Measurements from ENCODE around the gene FOXN3. TPM values are rescaled to one million over a fixed set of nuclear protein-coding genes. Genes with fewer than 3 reads are reported as not detected.

The FOXN3 gene
- polyA plus RNA-seq, 3 donors: 38.7 to 57.4 (median 42.0) TPM

GRCh38 chr14:89136587-89136986, 280.4 kb downstream of the FOXN3 start:
- H3K27ac Mint-ChIP-seq: no peak overlapping the region
- peaks cover 11% of the 10 kb centered on the region for H3K4me1 Mint-ChIP-seq
- intact Hi-C loops (cut with micrococcal nuclease): no loop called here

GRCh38 chr14:89134640-89135039, 282.4 kb downstream of the FOXN3 start:
- Histone ChIP-seq H3K4me2 (replicated peaks; ENCODE audit: extremely low read depth, low read length, poor library complexity, severe bottlenecking) (no peak overlapping the region), H3K4me3 (replicated peaks in 1 of 3; ENCODE audit: low read depth in 2 of 3, low read length in 3 of 3) (no peak overlapping the region), H3K9ac (ENCODE audit: insufficient read depth, low read length, poor library complexity, severe bottlenecking) (no peak overlapping the region), H3K27me3 (ENCODE audit: control insufficient read depth in 2 of 2, insufficient read depth in 2 of 2, low read length in 2 of 2) (no peaks in the 10 kb centered on the region), H2AFZ (ENCODE audit: insufficient read depth, low read depth, low read length, poor library complexity, severe bottlenecking) (no peak overlapping the region), H4K20me1 (ENCODE audit: insufficient read depth, low read length) (no peaks in the 10 kb centered on the region), H3K9me3 (replicated peaks in 1 of 2; ENCODE audit: control insufficient read depth in 1 of 2, insufficient read depth in 1 of 2, low read length in 2 of 2) (peaks cover 9 to 13% of the 10 kb centered on the region in 2 donors), H3K27ac (ENCODE audit: low read depth in 1 of 2, low read length in 2 of 2) (no peak overlapping the region), H3K4me1 (ENCODE audit: control insufficient read depth in 1 of 2, insufficient read depth in 2 of 2, low read length in 2 of 2) (peaks cover 9% of the 10 kb centered on the region in 2 donors), H3K79me2 (ENCODE audit: insufficient read depth, low read length) (no peaks in the 10 kb centered on the region), H3K36me3 (replicated peaks in 1 of 2; ENCODE audit: control insufficient read depth in 1 of 2, insufficient read depth in 2 of 2, low read length in 2 of 2) (no peaks in the 10 kb centered on the region)
- Mint-ChIP-seq H3K4me3 (no peak overlapping the region), H3K27me3 (ENCODE audit: low read depth in 3 of 3) (peaks cover 0 to 1% (median 1%) of the 10 kb centered on the region in 3 donors), H3K9me3 (peaks cover 4 to 23% (median 16%) of the 10 kb centered on the region in 7 donors), H3K4me1 (peaks cover 11% of the 10 kb centered on the region), H3K36me3 (peaks cover 2 to 5% of the 10 kb centered on the region in 2 donors), H3K27ac (no peak overlapping the region)
- TF ChIP-seq CTCF (IDR thresholded peaks at IDR 0.05): no peak
- 94% methylated on average over 2 of the region's 2 CpGs for WGBS (ENCODE audit: insufficient coverage)
- DNase-seq: no peak
- intact Hi-C loops (cut with micrococcal nuclease): no loop called here

More at GRCh38 chr14:89136587-89136986, 280.4 kb downstream of the FOXN3 start:
- H3K4me1 ChIP-seq (ENCODE audit: control insufficient read depth in 1 of 2, insufficient read depth in 2 of 2, low read length in 2 of 2): peaks cover 9% of the 10 kb centered on the region in 2 donors
- no peak for DNase-seq
- no peaks in the 10 kb centered on the region for H3K36me3 ChIP-seq (replicated peaks in 1 of 2; ENCODE audit: control insufficient read depth in 1 of 2, insufficient read depth in 2 of 2, low read length in 2 of 2)
- H3K9ac ChIP-seq (ENCODE audit: insufficient read depth, low read length, poor library complexity, severe bottlenecking): no peak overlapping the region
- peaks cover 4 to 23% (median 16%) of the 10 kb centered on the region in 7 donors for H3K9me3 Mint-ChIP-seq
- no peak overlapping the region for H2AFZ ChIP-seq (ENCODE audit: insufficient read depth, low read depth, low read length, poor library complexity, severe bottlenecking)
- no peak overlapping the region for H3K27ac ChIP-seq (ENCODE audit: low read depth in 1 of 2, low read length in 2 of 2)
- peaks cover 9 to 13% of the 10 kb centered on the region in 2 donors for H3K9me3 ChIP-seq (replicated peaks in 1 of 2; ENCODE audit: control insufficient read depth in 1 of 2, insufficient read depth in 1 of 2, low read length in 2 of 2)
- H3K4me2 ChIP-seq (replicated peaks; ENCODE audit: extremely low read depth, low read length, poor library complexity, severe bottlenecking): no peak overlapping the region
- H4K20me1 ChIP-seq (ENCODE audit: insufficient read depth, low read length): no peaks in the 10 kb centered on the region
- no peak overlapping the region for H3K4me3 ChIP-seq (replicated peaks in 1 of 3; ENCODE audit: low read depth in 2 of 3, low read length in 3 of 3)
- H3K36me3 Mint-ChIP-seq: peaks cover 2 to 5% of the 10 kb centered on the region in 2 donors
- WGBS (ENCODE audit: insufficient coverage): 100% methylated on average over 1 of the region's 3 CpGs
- TF ChIP-seq CTCF (IDR thresholded peaks at IDR 0.05): no peak
- no peaks in the 10 kb centered on the region for H3K79me2 ChIP-seq (ENCODE audit: insufficient read depth, low read length)
- no peak overlapping the region for H3K4me3 Mint-ChIP-seq
- H3K27me3 ChIP-seq (ENCODE audit: control insufficient read depth in 2 of 2, insufficient read depth in 2 of 2, low read length in 2 of 2): no peaks in the 10 kb centered on the region
- peaks cover 0 to 9% (median 2%) of the 10 kb centered on the region in 3 donors for H3K27me3 Mint-ChIP-seq (ENCODE audit: low read depth in 3 of 3)

Data from CD14-positive monocyte (primary cell).